Thyroid gland (tissue), 4 donors: ENCODE results near the gene NXN.

Experiments
- POLR2A ChIP-seq, 2 donors: fragments of 450-650 bp; IDR thresholded peaks; one replicate each; pipeline ENCODE4 v1.6.1; 2017; ENCODE audit warnings: antibody characterized with exemption in 2 of 2, mild to moderate bottlenecking in 2 of 2, moderate library complexity in 1 of 2
- TF ChIP-seq, protein P1 (sequence below), 6 experiments: fragments of 200-600 bp in 3 of 6; fragments of 450-650 bp in 3 of 6; sonication (generic) in 3 of 6; IDR thresholded peaks; one replicate each; pipeline ENCODE4 v1.5.1; 2016 to 2019; ENCODE audit warnings: antibody characterized with exemption in 6 of 6, mild to moderate bottlenecking in 2 of 6, inconsistent platforms in 1 of 6, moderate library complexity in 1 of 6

DNA sequence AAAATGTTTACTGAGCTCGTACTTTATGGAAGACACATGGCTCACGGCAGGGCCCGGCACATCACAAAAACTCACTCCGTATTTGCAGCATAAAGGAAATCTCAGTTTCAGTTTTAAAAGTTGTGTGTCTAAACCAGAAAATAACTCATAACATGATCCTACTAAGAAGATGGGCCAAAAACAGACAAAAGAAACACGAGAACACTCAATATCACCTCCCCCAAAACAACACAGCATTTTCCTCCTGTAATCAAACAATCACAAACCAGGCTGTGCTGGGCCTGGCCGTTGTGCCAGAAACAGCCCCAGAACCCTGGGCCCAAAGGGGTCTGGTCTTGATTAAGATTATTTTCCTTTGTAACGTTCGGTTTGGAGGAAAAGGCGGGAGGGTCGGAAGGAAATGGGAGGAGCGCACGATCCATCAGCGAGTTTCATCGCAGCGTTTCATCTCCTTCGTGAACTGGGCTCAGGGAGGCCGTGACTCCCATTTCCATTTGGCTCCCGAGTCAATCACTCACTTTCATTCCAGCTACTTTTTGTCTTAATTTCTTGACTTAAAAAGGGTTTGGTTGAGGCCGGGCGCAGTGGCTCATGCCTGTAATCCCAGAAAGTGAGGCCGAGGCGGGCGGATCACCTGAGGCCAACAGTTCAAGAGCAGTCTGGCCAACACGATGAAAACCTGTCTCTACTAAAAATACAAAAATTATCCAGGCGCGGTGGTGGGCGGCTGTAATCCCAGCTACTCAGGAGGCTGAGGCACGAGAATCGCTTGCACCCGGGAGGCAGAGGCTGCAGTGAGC is 61.4 kb downstream of the NXN start:
- TF ChIP-seq, protein P1, sequence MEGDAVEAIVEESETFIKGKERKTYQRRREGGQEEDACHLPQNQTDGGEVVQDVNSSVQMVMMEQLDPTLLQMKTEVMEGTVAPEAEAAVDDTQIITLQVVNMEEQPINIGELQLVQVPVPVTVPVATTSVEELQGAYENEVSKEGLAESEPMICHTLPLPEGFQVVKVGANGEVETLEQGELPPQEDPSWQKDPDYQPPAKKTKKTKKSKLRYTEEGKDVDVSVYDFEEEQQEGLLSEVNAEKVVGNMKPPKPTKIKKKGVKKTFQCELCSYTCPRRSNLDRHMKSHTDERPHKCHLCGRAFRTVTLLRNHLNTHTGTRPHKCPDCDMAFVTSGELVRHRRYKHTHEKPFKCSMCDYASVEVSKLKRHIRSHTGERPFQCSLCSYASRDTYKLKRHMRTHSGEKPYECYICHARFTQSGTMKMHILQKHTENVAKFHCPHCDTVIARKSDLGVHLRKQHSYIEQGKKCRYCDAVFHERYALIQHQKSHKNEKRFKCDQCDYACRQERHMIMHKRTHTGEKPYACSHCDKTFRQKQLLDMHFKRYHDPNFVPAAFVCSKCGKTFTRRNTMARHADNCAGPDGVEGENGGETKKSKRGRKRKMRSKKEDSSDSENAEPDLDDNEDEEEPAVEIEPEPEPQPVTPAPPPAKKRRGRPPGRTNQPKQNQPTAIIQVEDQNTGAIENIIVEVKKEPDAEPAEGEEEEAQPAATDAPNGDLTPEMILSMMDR (IDR thresholded peaks at IDR 0.05): no peak
- TF ChIP-seq POLR2A (IDR thresholded peaks at IDR 0.05): no peak
